CD4-positive, alpha-beta memory T cell (primary cell): ENCODE data around the gene EME1. TPM values are rescaled to one million over a fixed set of nuclear protein-coding genes. Genes with fewer than 3 reads are reported as not detected.

Source experiments
- CTCF ChIA-PET: fragments of 350-600 bp; sonication (Branson Sonifier 250); formaldehyde crosslinking; loops from one replicate; lab custom pipeline; 2021; ENCODE audit warnings: inconsistent platforms; ENCODE audit not compliant: partially characterized antibody; lab: Charles Lee
- POLR2A ChIA-PET: fragments of 350-600 bp; sonication (Branson Sonifier 250); formaldehyde crosslinking; loops from one replicate; lab custom pipeline; 2021; ENCODE audit not compliant: partially characterized antibody; lab: Charles Lee
- DNase-seq, 5 donors: peaks; one replicate each; pipeline versions ENCODE4 v3.0.0 to v3.0.0-alpha.2; 2020 to 2022; ENCODE audit warnings: mixed read lengths in 1 of 5
- H3K27ac ChIP-seq: one replicate; pipeline ENCODE4 v1.7.0; 2013; ENCODE audit warnings: low read depth, low read length
- H3K27me3 ChIP-seq: 2 replicates; pipeline ENCODE4 v1.7.0; 2013; ENCODE audit warnings: mild to moderate bottlenecking, low read length, moderate library complexity; ENCODE audit not compliant: insufficient read depth
- H3K36me3 ChIP-seq: 2 replicates; pipeline ENCODE4 v1.7.0; 2013; ENCODE audit warnings: mild to moderate bottlenecking, low read length, moderate library complexity; ENCODE audit not compliant: insufficient read depth
- H3K4me1 ChIP-seq: 2 replicates; pipeline ENCODE4 v1.7.0; 2013; ENCODE audit warnings: mild to moderate bottlenecking, low read length, moderate library complexity; ENCODE audit not compliant: insufficient read depth
- H3K4me3 ChIP-seq, 2 donors: one replicate each; pipeline ENCODE4 v1.7.0; 2013; ENCODE audit warnings: low read length in 2 of 2, mild to moderate bottlenecking in 1 of 2
- H3K9me3 ChIP-seq, 2 donors: one replicate each; pipeline ENCODE4 v1.7.0; 2013; ENCODE audit warnings: low read length in 2 of 2, control low read depth in 1 of 2; ENCODE audit not compliant: control insufficient read depth in 1 of 2
- H3K27ac Mint-ChIP-seq, 7 donors: one replicate each; pipeline ENCODE4 v1.8.0; 2020 to 2021; ENCODE audit warnings: mixed read lengths in 7 of 7, mild to moderate bottlenecking in 6 of 7, inconsistent platforms in 3 of 7, moderate library complexity in 3 of 7
- H3K27me3 Mint-ChIP-seq, 2 donors: one replicate each; pipeline ENCODE4 v1.8.0; 2020 to 2021; ENCODE audit warnings: mixed read lengths in 2 of 2
- H3K36me3 Mint-ChIP-seq, 2 donors: one replicate each; pipeline ENCODE4 v1.8.0; 2020 to 2021; ENCODE audit warnings: mixed read lengths in 2 of 2, inconsistent platforms in 1 of 2, mild to moderate bottlenecking in 1 of 2
- H3K4me1 Mint-ChIP-seq, 4 donors: one replicate each; pipeline ENCODE4 v1.8.0; 2020 to 2021; ENCODE audit warnings: mixed read lengths in 4 of 4, mild to moderate bottlenecking in 1 of 4
- H3K4me3 Mint-ChIP-seq, 8 donors: one replicate each; pipeline ENCODE4 v1.8.0; 2020 to 2021; ENCODE audit warnings: mixed read lengths in 8 of 8, mild to moderate bottlenecking in 7 of 8, moderate library complexity in 6 of 8, inconsistent platforms in 3 of 8
- H3K9me3 Mint-ChIP-seq, 8 donors: one replicate each; pipeline ENCODE4 v1.8.0; 2020 to 2021; ENCODE audit warnings: mixed read lengths in 8 of 8, mild to moderate bottlenecking in 5 of 8, inconsistent platforms in 3 of 8, moderate library complexity in 1 of 8
- intact Hi-C: fragments of 100-400 bp; cut with micrococcal nuclease; formaldehyde crosslinking; loops from one replicate; pipeline ENCODE4 v1.15.1; 2023
- polyA plus RNA-seq, 2 donors: library from polyadenylated mRNA; unstranded; fragments of 300-500 nt; fragmentation: Illumina TruSeq; gene quantifications; one replicate each; pipeline ENCODE4 v1.2.3, GENCODE V29; 2021
- total RNA-seq, 2 experiments: library from RNA; stranded (reverse); gene quantifications; one replicate each; pipeline ENCODE4 v1.2.3, GENCODE V29; 2021

Gene EME1
- total and polyA plus RNA-seq, 4 experiments from 2014 or later: 0.13 to 0.89 (median 0.41) TPM; not detected in 1

- Mint-ChIP-seq H3K9me3 (no peaks in the 10 kb centered on the region), H3K27ac (no peak overlapping the region), H3K36me3 (peaks cover 75 to 98% of the 10 kb centered on the region in 2 donors), H3K4me1 (peaks cover 8 to 15% (median 9%) of the 10 kb centered on the region in 4 donors), H3K27me3 (no peaks in the 10 kb centered on the region), H3K4me3 (no peak overlapping the region)
- ChIA-PET POLR2A (interaction anchor here (1.6 kb wide), 1 partner anchor 8 kb away, joined by 6 read pairs; the partner anchor contains the start of gene LRRC59), CTCF (interaction anchor here (1.8 to 2.5 kb wide), 2 partner anchors 8 to 27 kb away, joined by 11 to 18 read pairs; partner anchors contain the start of gene LRRC59)
- no peaks in the 10 kb centered on the region for H3K27me3 ChIP-seq
- DNase-seq: no peak
- H3K27ac ChIP-seq: no peak overlapping the region
- H3K4me1 ChIP-seq: no peaks in the 10 kb centered on the region
- no peak overlapping the region for H3K4me3 ChIP-seq
- H3K36me3 ChIP-seq: peaks cover 95% of the 10 kb centered on the region
- intact Hi-C loops: no loop called here
- H3K9me3 ChIP-seq: no peaks in the 10 kb centered on the region
Observed at GRCh38 chr17:50389534-50389933, 16.5 kb downstream of the EME1 start.

- Mint-ChIP-seq H3K9me3 (peaks cover 0 to 2% (median 0%) of the 10 kb centered on the region in 8 donors), H3K27ac (peak overlapping the region in 2 of 7 donors; percentile 41 to 65), H3K27me3 (no peaks in the 10 kb centered on the region), H3K4me3 (no peak overlapping the region), H3K4me1 (peaks cover 22 to 38% (median 29%) of the 10 kb centered on the region in 4 donors), H3K36me3 (peaks cover 57 to 79% of the 10 kb centered on the region in 2 donors)
- no peak overlapping the region for H3K4me3 ChIP-seq
- ChIA-PET CTCF (interaction anchor here (0.6 kb wide), 1 partner anchor 46 kb away, joined by 3 read pairs; no protein-coding TSS in a partner anchor), POLR2A (no interaction called here)
- no peak for DNase-seq
- no peak overlapping the region for H3K27ac ChIP-seq
- peaks cover 24% of the 10 kb centered on the region for H3K4me1 ChIP-seq
- peaks cover 70% of the 10 kb centered on the region for H3K36me3 ChIP-seq
- no peaks in the 10 kb centered on the region for H3K27me3 ChIP-seq
- intact Hi-C loops: no loop called here
- H3K9me3 ChIP-seq: no peaks in the 10 kb centered on the region
Observed at GRCh38 chr17:50392621-50393020, 19.6 kb downstream of the EME1 start.

GRCh38 chr17:50393700-50394099 lies 20.7 kb downstream of the EME1 start:
- ChIA-PET POLR2A (interaction anchor here (1.1 kb wide), 1 partner anchor 31 kb away, joined by 3 read pairs; no protein-coding TSS in a partner anchor), CTCF (no interaction called here)
- no peak overlapping the region for H3K4me3 ChIP-seq
- Mint-ChIP-seq H3K4me1 (peaks cover 24 to 47% (median 31%) of the 10 kb centered on the region in 4 donors), H3K9me3 (peaks cover 0 to 4% (median 0%) of the 10 kb centered on the region in 8 donors), H3K4me3 (peak overlapping the region in 3 of 8 donors; percentile 3 to 61 (median 7)), H3K27me3 (no peaks in the 10 kb centered on the region), H3K27ac (peak overlapping the region in 2 of 7 donors; percentile 50 to 65), H3K36me3 (peaks cover 47 to 68% of the 10 kb centered on the region in 2 donors)
- H3K9me3 ChIP-seq: no peaks in the 10 kb centered on the region
- peaks cover 30% of the 10 kb centered on the region for H3K4me1 ChIP-seq
- no peaks in the 10 kb centered on the region for H3K27me3 ChIP-seq
- intact Hi-C loops: no loop called here
- no peak overlapping the region for H3K27ac ChIP-seq
- peaks cover 59% of the 10 kb centered on the region for H3K36me3 ChIP-seq
- no peak for DNase-seq

- H3K4me1 Mint-ChIP-seq: peaks cover 24 to 47% (median 31%) of the 10 kb centered on the region in 4 donors
- ChIA-PET POLR2A (interaction anchor here (1.0 to 1.1 kb wide), 2 partner anchors 23 to 32 kb away, joined by 3 read pairs; no protein-coding TSS in a partner anchor), CTCF (interaction anchor here (5.1 kb wide), 1 partner anchor 33 kb away, joined by 77 read pairs; no protein-coding TSS in a partner anchor)
- no peak overlapping the region for H3K27ac ChIP-seq
- no peaks in the 10 kb centered on the region for H3K27me3 ChIP-seq
- no peaks in the 10 kb centered on the region for H3K27me3 Mint-ChIP-seq
- peaks cover 39 to 59% of the 10 kb centered on the region in 2 donors for H3K36me3 Mint-ChIP-seq
- H3K27ac Mint-ChIP-seq: peak overlapping the region in 5 of 7 donors; percentile 29 to 83 (median 60)
- peak overlapping the region in 7 of 8 donors; percentile 46 to 90 (median 65) for H3K4me3 Mint-ChIP-seq
- peaks cover 49% of the 10 kb centered on the region for H3K36me3 ChIP-seq
- no peak overlapping the region for H3K4me3 ChIP-seq
- H3K9me3 ChIP-seq: no peaks in the 10 kb centered on the region
- no peak for DNase-seq
- peaks cover 0 to 4% (median 0%) of the 10 kb centered on the region in 8 donors for H3K9me3 Mint-ChIP-seq
- peaks cover 30% of the 10 kb centered on the region for H3K4me1 ChIP-seq
- intact Hi-C loops: no loop called here
Observed at GRCh38 chr17:50394711-50395110, 21.7 kb downstream of the EME1 start.

GRCh38 chr17:50396261-50397110 lies 23.5 kb downstream of the EME1 start:
- peak in 3 of 5 donors; percentile 13 to 45 (median 20) for DNase-seq
- peaks cover 36% of the 10 kb centered on the region for H3K36me3 ChIP-seq
- no peaks in the 10 kb centered on the region for H3K27me3 ChIP-seq
- H3K27me3 Mint-ChIP-seq: no peaks in the 10 kb centered on the region
- H3K36me3 Mint-ChIP-seq: peaks cover 31 to 41% of the 10 kb centered on the region in 2 donors
- H3K4me1 Mint-ChIP-seq: peaks cover 23 to 47% (median 30%) of the 10 kb centered on the region in 4 donors
- intact Hi-C loops: loop anchor here (1.0 to 2.0 kb wide), 4 partner anchors 24 to 82 kb away; partner anchors contain the start of genes ACSF2, EME1, MRPL27 and RSAD1
- ChIA-PET CTCF (interaction anchor here (0.9 to 5.1 kb wide), 24 partner anchors 8 to 383 kb away, joined by 3 to 77 read pairs (median 11); partner anchors contain the start of genes ACSF2, EME1, MRPL27 and RSAD1), POLR2A (interaction anchor here (0.6 to 3.4 kb wide), 18 partner anchors 8 to 470 kb away, joined by 3 to 44 read pairs (median 8); partner anchors contain the start of genes ACSF2, EME1, MRPL27 and RSAD1)
- H3K27ac Mint-ChIP-seq: peak overlapping the region; percentile 84 to 98 (median 95)
- H3K9me3 ChIP-seq: no peaks in the 10 kb centered on the region
- H3K9me3 Mint-ChIP-seq: peaks cover 0 to 4% (median 0%) of the 10 kb centered on the region in 8 donors
- peak overlapping the region; percentile 87 to 97 (median 92) for H3K4me3 Mint-ChIP-seq
- H3K4me3 ChIP-seq: peak overlapping the region; percentile 75 to 82
- peak overlapping the region; percentile 85 for H3K27ac ChIP-seq
- H3K4me1 ChIP-seq: peaks cover 30% of the 10 kb centered on the region

- H3K9me3 Mint-ChIP-seq: peaks cover 0 to 4% (median 0%) of the 10 kb centered on the region in 8 donors
- H3K4me3 Mint-ChIP-seq: peak within 1 kb of the TSS; percentile 87 to 97 (median 92)
- H3K4me3 ChIP-seq: peak within 1 kb of the TSS; percentile 75 to 82
- H3K9me3 ChIP-seq: no peaks in the 10 kb centered on the region
- intact Hi-C loops: loop anchor here (1.0 to 2.0 kb wide), 4 partner anchors 25 to 81 kb away; partner anchors contain the start of genes ACSF2, EME1, MRPL27 and RSAD1
- peaks cover 28% of the 10 kb centered on the region for H3K36me3 ChIP-seq
- H3K4me1 Mint-ChIP-seq: peaks cover 23 to 47% (median 30%) of the 10 kb centered on the region in 4 donors
- H3K27me3 ChIP-seq: no peaks in the 10 kb centered on the region
- peak within 1 kb of the TSS; percentile 84 to 99 (median 95) for H3K27ac Mint-ChIP-seq
- no peaks in the 10 kb centered on the region for H3K27me3 Mint-ChIP-seq
- peak within 1 kb of the TSS; percentile 85 for H3K27ac ChIP-seq
- DNase-seq: peak; percentile 88 to 96 (median 92)
- H3K4me1 ChIP-seq: peaks cover 30% of the 10 kb centered on the region
- CTCF ChIA-PET: interaction anchor here (0.7 to 5.1 kb wide), 31 partner anchors 9 to 756 kb away, joined by 3 to 77 read pairs (median 7); partner anchors contain the start of genes ACSF2, EME1, MRPL27 and NME1
- POLR2A ChIA-PET: interaction anchor here (0.5 to 3.4 kb wide), 19 partner anchors 9 to 729 kb away, joined by 3 to 44 read pairs (median 6); partner anchors contain the start of genes ACSF2, EME1, MRPL27 and RSAD1
- peaks cover 24 to 33% of the 10 kb centered on the region in 2 donors for H3K36me3 Mint-ChIP-seq
Observed at GRCh38 chr17:50397111-50397918, 24.3 kb downstream of the EME1 start, which contains the start of gene LRRC59. Gene LRRC59 (minus strand): TSS chr17:50397523. CDS start chr17:50397317, 206 bp downstream.
